Spinal cord (tissue), 10 donors: Measurements from ENCODE around the gene ICAM4. TPM values are rescaled to one million over a fixed set of nuclear protein-coding genes. Genes with fewer than 3 reads are reported as not detected.

Experiments used
- DNase-seq, 6 donors: peaks; one replicate each; pipeline versions ENCODE4 v3.0.0 to v3.0.0-alpha.2; 2013 to 2015; ENCODE audit warnings: low spot score in 6 of 6, low read depth in 4 of 6
- H3K27ac ChIP-seq: one replicate; pipeline ENCODE4 v1.5.1; 2013; ENCODE audit warnings: low read depth, low read length, control low read depth
- H3K27me3 ChIP-seq: one replicate; pipeline ENCODE4 v1.6.1; 2013; ENCODE audit warnings: low read length; ENCODE audit not compliant: control insufficient read depth, insufficient read depth
- H3K36me3 ChIP-seq: one replicate; pipeline ENCODE4 v1.6.1; 2013; ENCODE audit warnings: low read length; ENCODE audit not compliant: control insufficient read depth, insufficient read depth
- H3K4me1 ChIP-seq: one replicate; pipeline ENCODE4 v1.6.1; 2013; ENCODE audit warnings: low read length; ENCODE audit not compliant: control insufficient read depth, insufficient read depth
- H3K4me3 ChIP-seq: one replicate; pipeline ENCODE4 v1.5.1; 2013; ENCODE audit warnings: low read depth, low read length, control low read depth
- H3K9me3 ChIP-seq: one replicate; pipeline ENCODE4 v1.6.1; 2013; ENCODE audit warnings: low read length; ENCODE audit not compliant: control insufficient read depth, insufficient read depth
- WGBS: methylation state at CpG from one replicate; pipeline ENCODE4 v1.1.5; 2013; ENCODE audit warnings: missing lambda C conversion rate; ENCODE audit not compliant: insufficient coverage; 5-methylcytosine and 5-hydroxymethylcytosine counted together
- polyA plus RNA-seq, 2 donors: library from polyadenylated mRNA; unstranded; fragments of 120-200 nt; gene quantifications; one replicate each; pipeline ENCODE4 v1.2.1, GENCODE V29; 2013; ENCODE audit not compliant: insufficient read length in 2 of 2
- total RNA-seq, 2 donors: library from RNA; depleted of rRNA in 1 of 2; stranded (reverse); fragments of 120-200 nt in 1 of 2; fragments of >200 nt in 1 of 2; gene quantifications; one replicate each; pipeline versions ENCODE4 v1.2.3 to v1.2.4, GENCODE V29; 2013 to 2014
- donor health status: healthy.

Gene ICAM4
- total and polyA plus RNA-seq, 4 donors = 0.42 to 1.8 (median 1.1) TPM; not detected in 1

GRCh38 chr19:10317857-10318462 lies 31.2 kb downstream of the ICAM4 start:
- no peak overlapping the region for H3K27ac ChIP-seq
- WGBS = 91% methylated on average over 7 of the region's 15 CpGs
- peaks cover 14% of the 10 kb centered on the region for H3K4me1 ChIP-seq
- no peaks in the 10 kb centered on the region for H3K27me3 ChIP-seq
- DNase-seq = no peak
- H3K36me3 ChIP-seq = peaks cover 69% of the 10 kb centered on the region
- H3K9me3 ChIP-seq = no peaks in the 10 kb centered on the region
- H3K4me3 ChIP-seq = no peak overlapping the region

GRCh38 chr19:10318807-10319682 lies 32.3 kb downstream of the ICAM4 start:
- 94% methylated on average over 10 of the region's 13 CpGs for WGBS
- Histone ChIP-seq H3K9me3 (no peaks in the 10 kb centered on the region), H3K27me3 (no peaks in the 10 kb centered on the region), H3K4me3 (no peak overlapping the region), H3K27ac (no peak overlapping the region), H3K4me1 (peaks cover 14% of the 10 kb centered on the region), H3K36me3 (peaks cover 80% of the 10 kb centered on the region)
- DNase-seq = no peak

DNA sequence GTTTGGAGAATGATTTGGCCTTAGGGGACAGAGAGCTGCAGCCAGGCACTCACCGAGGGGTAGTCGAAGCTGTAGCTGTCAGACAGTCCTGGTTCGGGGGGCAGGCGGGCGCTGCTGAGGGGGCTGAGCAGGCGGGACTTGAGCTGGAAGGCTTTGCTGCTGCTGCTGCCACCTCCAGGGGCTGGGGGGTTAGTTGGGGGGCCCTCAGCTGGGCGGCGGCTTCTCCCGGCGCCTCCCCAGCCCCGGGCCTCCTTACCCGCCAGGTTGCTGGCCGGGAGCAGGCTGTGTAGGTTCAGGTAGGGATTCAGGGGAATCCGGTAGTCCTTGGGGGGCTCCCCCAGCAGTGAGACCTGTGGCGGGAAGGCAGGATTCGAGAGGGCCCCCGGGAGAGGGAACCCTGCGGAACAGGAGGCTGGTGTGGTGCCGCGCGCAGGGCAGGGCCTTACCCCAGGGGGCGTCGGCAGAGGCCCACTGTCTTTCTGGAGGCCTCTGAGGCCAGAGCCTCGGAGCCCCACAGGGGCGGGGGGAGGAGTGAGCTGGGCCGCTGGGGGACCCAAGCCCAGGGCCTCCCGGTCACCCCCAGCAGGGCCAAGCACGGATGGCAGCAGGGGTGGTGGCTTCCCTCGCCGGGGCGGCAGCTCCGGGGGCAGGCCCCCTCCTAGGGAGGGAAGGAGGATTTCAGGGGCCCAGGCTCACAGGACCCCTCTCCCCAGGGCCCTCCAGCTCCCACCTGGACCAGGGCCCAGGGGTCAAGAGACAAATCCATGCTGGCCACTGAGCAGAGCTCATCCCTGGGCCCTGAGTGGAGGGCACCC lies 34.1 kb downstream of the ICAM4 start:
- 94% methylated on average over 16 of the region's 32 CpGs for WGBS
- no peak overlapping the region for H3K4me3 ChIP-seq
- peaks cover 97% of the 10 kb centered on the region for H3K36me3 ChIP-seq
- DNase-seq = no peak
- no peaks in the 10 kb centered on the region for H3K27me3 ChIP-seq
- H3K27ac ChIP-seq = no peak overlapping the region
- H3K4me1 ChIP-seq = peaks cover 5% of the 10 kb centered on the region
- H3K9me3 ChIP-seq = no peaks in the 10 kb centered on the region

- Histone ChIP-seq H3K27me3 (no peaks in the 10 kb centered on the region), H3K9me3 (no peaks in the 10 kb centered on the region), H3K4me1 (no peaks in the 10 kb centered on the region), H3K4me3 (no peak overlapping the region), H3K27ac (no peak overlapping the region), H3K36me3 (peaks cover 100% of the 10 kb centered on the region)
- DNase-seq = no peak
- 92% methylated on average over 10 of the region's 11 CpGs for WGBS
Observed at GRCh38 chr19:10321417-10321797, 34.7 kb downstream of the ICAM4 start.

GRCh38 chr19:10321874-10322835 lies 35.4 kb downstream of the ICAM4 start:
- Histone ChIP-seq H3K36me3 (peaks cover 99% of the 10 kb centered on the region), H3K27ac (no peak overlapping the region), H3K4me3 (no peak overlapping the region), H3K27me3 (no peaks in the 10 kb centered on the region), H3K9me3 (no peaks in the 10 kb centered on the region), H3K4me1 (no peaks in the 10 kb centered on the region)
- DNase-seq = no peak
- 93% methylated on average over 16 of the region's 19 CpGs for WGBS

- no peak for DNase-seq
- Histone ChIP-seq H3K4me3 (no peak overlapping the region), H3K36me3 (peaks cover 99% of the 10 kb centered on the region), H3K27me3 (no peaks in the 10 kb centered on the region), H3K27ac (no peak overlapping the region), H3K9me3 (no peaks in the 10 kb centered on the region), H3K4me1 (no peaks in the 10 kb centered on the region)
- 95% methylated on average over 7 of the region's 8 CpGs for WGBS
Observed at GRCh38 chr19:10325732-10326131, 39.0 kb downstream of the ICAM4 start.

- no peaks in the 10 kb centered on the region for H3K27me3 ChIP-seq
- peaks cover 85% of the 10 kb centered on the region for H3K36me3 ChIP-seq
- peaks cover 15% of the 10 kb centered on the region for H3K4me1 ChIP-seq
- H3K4me3 ChIP-seq = no peak overlapping the region
- DNase-seq = no peak
- H3K9me3 ChIP-seq = no peaks in the 10 kb centered on the region
- H3K27ac ChIP-seq = no peak overlapping the region
- 99% methylated on average over 6 of the region's 7 CpGs for WGBS
Observed at GRCh38 chr19:10327793-10328192, 41.0 kb downstream of the ICAM4 start.

DNA sequence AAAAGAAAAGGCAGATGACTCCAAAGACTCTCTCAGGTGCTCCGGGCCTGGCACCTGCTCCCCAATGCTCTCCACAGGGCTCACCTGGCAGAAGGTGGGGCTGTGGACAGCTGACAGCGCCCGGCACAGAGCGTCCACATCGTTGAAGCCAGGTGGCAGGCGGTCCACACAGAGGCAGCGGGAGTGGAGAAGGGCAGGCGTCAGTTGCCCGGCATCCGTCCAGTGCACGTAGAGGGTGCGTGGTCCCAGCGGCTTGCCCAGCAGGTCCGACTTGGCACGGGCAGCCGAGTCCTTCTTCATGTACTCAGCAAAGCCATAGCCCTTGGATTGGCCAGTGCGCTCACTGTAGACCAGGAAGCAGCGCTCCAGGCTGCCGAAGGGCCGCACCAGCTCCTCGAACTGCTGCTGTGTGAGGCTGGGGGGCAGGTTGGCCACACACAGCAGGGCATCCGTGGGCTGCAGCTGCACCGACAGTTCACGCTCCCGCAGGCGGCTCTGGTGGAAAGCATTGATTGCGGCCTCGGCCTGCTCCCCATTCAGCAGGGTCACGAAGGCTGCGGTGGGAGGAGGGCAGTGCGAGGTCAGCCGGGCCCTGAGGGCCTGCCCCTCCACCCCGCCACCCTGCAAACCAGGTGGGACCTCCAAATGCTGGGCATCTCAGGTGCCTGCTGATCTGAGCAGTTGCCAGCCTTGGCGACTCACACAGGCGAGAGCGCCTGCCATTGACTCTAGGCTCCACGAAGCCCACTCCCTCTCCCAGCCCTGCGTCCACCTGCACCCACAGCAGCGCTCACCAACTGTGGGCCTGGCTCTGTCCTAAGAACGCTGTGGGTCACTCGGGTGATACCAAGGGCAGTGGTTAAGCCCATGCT lies 42.0 kb downstream of the ICAM4 start:
- WGBS = 95% methylated on average over 37 of the region's 41 CpGs
- Histone ChIP-seq H3K4me3 (no peak overlapping the region), H3K9me3 (no peaks in the 10 kb centered on the region), H3K27me3 (no peaks in the 10 kb centered on the region), H3K27ac (no peak overlapping the region), H3K4me1 (peaks cover 17% of the 10 kb centered on the region), H3K36me3 (peaks cover 75% of the 10 kb centered on the region)
- no peak for DNase-seq
